ENCODE data around the gene GTF2A1L. TPM values are rescaled to one million over a fixed set of nuclear protein-coding genes. Genes with fewer than 3 reads are reported as not detected.

Gene GTF2A1L
- total RNA-seq, 2 donors from 2014 or later, result 1.0 TPM; not detected in 1

DNA sequence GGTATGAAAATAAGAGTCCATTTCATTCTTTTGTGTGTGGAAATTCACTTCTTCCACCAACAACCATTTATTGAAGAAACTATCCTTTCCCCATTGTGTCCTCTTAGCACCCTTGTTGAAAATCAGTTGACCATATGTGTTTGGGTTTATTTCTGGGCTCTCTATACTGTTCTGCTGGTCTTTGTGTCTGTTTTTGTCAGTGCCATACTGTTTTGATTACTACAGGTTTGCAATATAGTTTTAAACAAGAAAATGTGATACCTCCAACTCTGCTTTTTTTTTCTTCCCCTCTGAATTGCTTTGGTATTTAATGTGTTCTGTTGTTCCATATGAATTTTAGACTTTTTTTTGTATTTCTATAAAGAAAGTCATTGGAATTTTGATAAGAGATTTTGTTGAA lies 8.4 kb downstream of the GTF2A1L start:
- ATAC-seq (no peak), DNase-seq (no peak)
- Histone ChIP-seq H3K9me3 (peaks cover 0 to 4% (median 0%) of the 10 kb centered on the region in 3 donors), H3K4me3 (no peak overlapping the region), H3K27me3 (no peaks in the 10 kb centered on the region), H3K4me1 (no peaks in the 10 kb centered on the region), H3K36me3 (replicated peaks in 1 of 2; ENCODE audit: insufficient read depth in 1 of 2, low read depth in 2 of 2) (no peaks in the 10 kb centered on the region), H3K27ac (no peak overlapping the region)
- intact Hi-C loops (cut with DNase I), result no loop called here
- TF ChIP-seq, protein P1, sequence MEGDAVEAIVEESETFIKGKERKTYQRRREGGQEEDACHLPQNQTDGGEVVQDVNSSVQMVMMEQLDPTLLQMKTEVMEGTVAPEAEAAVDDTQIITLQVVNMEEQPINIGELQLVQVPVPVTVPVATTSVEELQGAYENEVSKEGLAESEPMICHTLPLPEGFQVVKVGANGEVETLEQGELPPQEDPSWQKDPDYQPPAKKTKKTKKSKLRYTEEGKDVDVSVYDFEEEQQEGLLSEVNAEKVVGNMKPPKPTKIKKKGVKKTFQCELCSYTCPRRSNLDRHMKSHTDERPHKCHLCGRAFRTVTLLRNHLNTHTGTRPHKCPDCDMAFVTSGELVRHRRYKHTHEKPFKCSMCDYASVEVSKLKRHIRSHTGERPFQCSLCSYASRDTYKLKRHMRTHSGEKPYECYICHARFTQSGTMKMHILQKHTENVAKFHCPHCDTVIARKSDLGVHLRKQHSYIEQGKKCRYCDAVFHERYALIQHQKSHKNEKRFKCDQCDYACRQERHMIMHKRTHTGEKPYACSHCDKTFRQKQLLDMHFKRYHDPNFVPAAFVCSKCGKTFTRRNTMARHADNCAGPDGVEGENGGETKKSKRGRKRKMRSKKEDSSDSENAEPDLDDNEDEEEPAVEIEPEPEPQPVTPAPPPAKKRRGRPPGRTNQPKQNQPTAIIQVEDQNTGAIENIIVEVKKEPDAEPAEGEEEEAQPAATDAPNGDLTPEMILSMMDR (IDR thresholded peaks at IDR 0.05), result no peak
- no peak for TF ChIP-seq POLR2A (IDR thresholded peaks at IDR 0.05)

DNA sequence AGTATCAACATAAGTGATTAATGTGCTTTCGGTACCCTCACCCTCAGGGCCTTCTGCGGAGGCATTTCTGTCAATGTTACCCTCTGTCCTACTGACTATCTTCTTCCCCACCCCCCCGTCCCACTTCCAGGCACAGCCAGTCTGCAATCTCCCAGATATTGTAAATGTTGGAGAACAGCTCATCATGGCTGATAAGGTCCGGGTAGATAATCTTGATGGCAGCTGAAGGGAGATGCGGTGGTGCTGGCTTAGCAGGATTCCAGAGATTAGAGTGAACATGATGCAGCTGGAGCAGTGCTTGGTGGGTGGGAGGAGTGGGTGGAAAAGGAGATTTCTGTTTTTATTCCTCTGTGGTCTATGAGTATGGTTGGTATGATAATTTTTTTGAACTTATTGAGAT lies 15.5 kb downstream of the GTF2A1L start:
- Histone ChIP-seq H3K27ac (no peak overlapping the region), H3K9me3 (no peaks in the 10 kb centered on the region), H3K4me1 (no peaks in the 10 kb centered on the region), H3K27me3 (no peaks in the 10 kb centered on the region), H3K4me3 (no peak overlapping the region), H3K36me3 (replicated peaks in 1 of 2; ENCODE audit: insufficient read depth in 1 of 2, low read depth in 2 of 2) (no peaks in the 10 kb centered on the region)
- ATAC-seq (no peak), DNase-seq (no peak)
- TF ChIP-seq, protein P1 (IDR thresholded peaks at IDR 0.05), result no peak
- no peak for TF ChIP-seq POLR2A (IDR thresholded peaks at IDR 0.05)
- intact Hi-C loops (cut with DNase I), result no loop called here
- WGBS, 2 donors, result 16 to 19% methylated on average over 5 of the region's 5 CpGs

GRCh38 chr2:48635786-48636185 lies 18.1 kb downstream of the GTF2A1L start:
- DNase-seq (no peak), ATAC-seq (no peak)
- Histone ChIP-seq H3K4me1 (no peaks in the 10 kb centered on the region), H3K36me3 (replicated peaks in 1 of 2; ENCODE audit: insufficient read depth in 1 of 2, low read depth in 2 of 2) (no peaks in the 10 kb centered on the region), H3K4me3 (no peak overlapping the region), H3K27ac (no peak overlapping the region), H3K9me3 (no peaks in the 10 kb centered on the region), H3K27me3 (no peaks in the 10 kb centered on the region)
- intact Hi-C loops (cut with DNase I), result no loop called here
- WGBS, 2 donors, result 44 to 56% methylated on average over 2 of the region's 2 CpGs
- TF ChIP-seq POLR2A (IDR thresholded peaks at IDR 0.05), result no peak
- TF ChIP-seq, protein P1 (IDR thresholded peaks at IDR 0.05), result no peak

GRCh38 chr2:48638261-48638660 lies 20.6 kb downstream of the GTF2A1L start:
- TF ChIP-seq, protein P1 (IDR thresholded peaks at IDR 0.05), result no peak
- TF ChIP-seq POLR2A (IDR thresholded peaks at IDR 0.05), result no peak
- H3K27me3 ChIP-seq, result no peaks in the 10 kb centered on the region
- intact Hi-C loops (cut with DNase I), result no loop called here
- H3K9me3 ChIP-seq, result no peaks in the 10 kb centered on the region
- WGBS, 2 donors, result 21 to 50% methylated on average over 1 of the region's 1 CpG
- no peak for ATAC-seq
- DNase-seq, result no peak
- no peaks in the 10 kb centered on the region for H3K4me1 ChIP-seq
- H3K27ac ChIP-seq, result no peak overlapping the region
- no peak overlapping the region for H3K4me3 ChIP-seq
- H3K36me3 ChIP-seq (replicated peaks in 1 of 2; ENCODE audit: insufficient read depth in 1 of 2, low read depth in 2 of 2), result no peaks in the 10 kb centered on the region

- intact Hi-C loops (cut with DNase I), result no loop called here
- no peaks in the 10 kb centered on the region for H3K36me3 ChIP-seq (replicated peaks in 1 of 2; ENCODE audit: insufficient read depth in 1 of 2, low read depth in 2 of 2)
- H3K27ac ChIP-seq, result no peak overlapping the region
- H3K27me3 ChIP-seq, result no peaks in the 10 kb centered on the region
- no peaks in the 10 kb centered on the region for H3K4me1 ChIP-seq
- TF ChIP-seq, protein P1 (IDR thresholded peaks at IDR 0.05), result no peak
- 29 to 30% methylated on average over 4 of the region's 4 CpGs for WGBS, 2 donors
- no peak for ATAC-seq
- no peak for DNase-seq
- no peaks in the 10 kb centered on the region for H3K9me3 ChIP-seq
- no peak overlapping the region for H3K4me3 ChIP-seq
Measured at GRCh38 chr2:48651158-48651790, 33.6 kb downstream of the GTF2A1L start.

All from body of pancreas (tissue), 4 donors.